Thoracic aorta (tissue), 2 donors: Measurements from ENCODE around the gene MRPL55. TPM values are rescaled to one million over a fixed set of nuclear protein-coding genes. Genes with fewer than 3 reads are reported as not detected.

Source experiments
- ATAC-seq: fragments of 150-250 bp; one replicate; pipeline ENCODE4 v1.8.0; 2017; ENCODE audit warnings: low read depth; ENCODE audit not compliant: insufficient number of reproducible peaks, low FRiP score
- DNase-seq: peaks from one replicate; pipeline ENCODE4 v3.0.0-alpha.2; 2020; ENCODE audit warnings: low spot score
- H3K27ac ChIP-seq, 2 donors: fragments of 200-600 bp; sonication (generic); 1 replicate in 1 of 2; 2 replicates in 1 of 2; pipeline ENCODE4 v1.5.1; 2016; ENCODE audit warnings: mild to moderate bottlenecking in 2 of 2, moderate library complexity in 2 of 2
- H3K27me3 ChIP-seq: fragments of 200-600 bp; sonication (generic); replicated peaks from 2 replicates; pipeline ENCODE4 v1.6.0; 2016; ENCODE audit warnings: mild to moderate bottlenecking; ENCODE audit not compliant: insufficient read depth
- H3K36me3 ChIP-seq: fragments of 200-600 bp; sonication (generic); one replicate; pipeline ENCODE4 v1.5.1; 2016
- H3K4me1 ChIP-seq, 2 donors: fragments of 200-600 bp; sonication (generic); 1 replicate in 1 of 2; 2 replicates in 1 of 2; pipeline versions ENCODE4 v1.5.1 to v1.6.0; 2016; ENCODE audit warnings: low read depth in 2 of 2, mild to moderate bottlenecking in 1 of 2; ENCODE audit not compliant: control insufficient read depth in 1 of 2
- H3K4me3 ChIP-seq: fragments of 200-600 bp; sonication (generic); 2 replicates; pipeline ENCODE4 v1.5.1; 2016; ENCODE audit warnings: mild to moderate bottlenecking
- H3K9me3 ChIP-seq: fragments of 200-600 bp; sonication (generic); 2 replicates; pipeline ENCODE4 v1.5.1; 2016
- CTCF ChIP-seq: fragments of 200-600 bp; sonication (generic); IDR thresholded peaks from one replicate; pipeline ENCODE4 v1.5.1; 2019; ENCODE audit warnings: antibody characterized with exemption
- total RNA-seq, 2 donors: library from RNA; depleted of rRNA; stranded (reverse); fragments of >200 nt; gene quantifications; one replicate each; pipeline versions ENCODE4 v1.1.0 to v1.2.3, GENCODE V29; 2016

Gene MRPL55
- 10 to 100 TPM; 32.4 to 79.3 TPM for total RNA-seq

GRCh38 chr1:228109073-228109961 lies at the start of gene MRPL55:
Gene MRPL55 (minus strand): TSS chr1:228109299. CDS start chr1:228108260, 1,039 bp downstream.
- TF ChIP-seq CTCF, result no peak
- Histone ChIP-seq H3K27ac (peak within 1 kb of the TSS; percentile 76 to 90), H3K9me3 (no peaks in the 10 kb centered on the region), H3K36me3 (peaks cover 10% of the 10 kb centered on the region), H3K4me3 (peak within 1 kb of the TSS; percentile 93), H3K27me3 (no peaks in the 10 kb centered on the region), H3K4me1 (peaks cover 10 to 26% of the 10 kb centered on the region in 2 donors)
- peak; percentile 98 for ATAC-seq
- DNase-seq, result peak; percentile 92

GRCh38 chr1:228158151-228159007 lies 49.3 kb upstream of the MRPL55 start:
- no peak overlapping the region for H3K4me3 ChIP-seq
- DNase-seq, result no peak
- no peaks in the 10 kb centered on the region for H3K27me3 ChIP-seq
- no peak for ATAC-seq
- H3K27ac ChIP-seq, result no peak overlapping the region
- no peaks in the 10 kb centered on the region for H3K36me3 ChIP-seq
- no peak for TF ChIP-seq CTCF
- no peaks in the 10 kb centered on the region for H3K9me3 ChIP-seq
- H3K4me1 ChIP-seq, result peaks cover 0 to 5% of the 10 kb centered on the region in 2 donors

- ATAC-seq (no peak), DNase-seq (no peak)
- Histone ChIP-seq H3K4me1 (no peaks in the 10 kb centered on the region), H3K27ac (no peak overlapping the region), H3K36me3 (no peaks in the 10 kb centered on the region), H3K27me3 (no peaks in the 10 kb centered on the region), H3K4me3 (no peak overlapping the region), H3K9me3 (no peaks in the 10 kb centered on the region)
- no peak for TF ChIP-seq CTCF
Measured at GRCh38 chr1:228157729-228158126, 48.6 kb upstream of the MRPL55 start.

- ATAC-seq (no peak), DNase-seq (no peak)
- H3K27ac ChIP-seq, result no peak overlapping the region
- H3K36me3 ChIP-seq, result no peaks in the 10 kb centered on the region
- H3K4me1 ChIP-seq, result no peaks in the 10 kb centered on the region
- H3K4me3 ChIP-seq, result no peak overlapping the region
- H3K9me3 ChIP-seq, result no peaks in the 10 kb centered on the region
- no peaks in the 10 kb centered on the region for H3K27me3 ChIP-seq
- TF ChIP-seq CTCF, result no peak
Measured at GRCh38 chr1:228156941-228157728, 48.0 kb upstream of the MRPL55 start.
